Fibroblast of villous mesenchyme (primary cell): ENCODE data around the gene SPECC1. TPM values are rescaled to one million over a fixed set of nuclear protein-coding genes. Genes with fewer than 3 reads are reported as not detected.
"Not testable (repeated sequence)": the region's sequence is repeated elsewhere in the genome, so short reads cannot be mapped to it uniquely, and the experiment has no call there.

Source experiments
- DNase-seq: peaks from one replicate; pipeline ENCODE4 v3.0.0-alpha.2; 2010; ENCODE audit warnings: low read depth
- H3K4me3 ChIP-seq: 2 replicates; pipeline ENCODE4 v1.5.1; 2011; ENCODE audit warnings: low read depth, mild to moderate bottlenecking, low read length
- CTCF ChIP-seq: IDR thresholded peaks from 2 replicates; pipeline ENCODE4 v1.5.1; 2012; ENCODE audit warnings: low read depth, mild to moderate bottlenecking, low read length; ENCODE audit not compliant: insufficient read depth
- total RNA-seq: library from RNA; depleted of rRNA; stranded (reverse); fragments of >200 nt; gene quantifications from 2 replicates; pipeline ENCODE4 v1.2.3, GENCODE V29; 2012

The SPECC1 gene
- 110 and 148 TPM in 2 replicates for total RNA-seq

- peak; percentile 41 for DNase-seq
- peak within 1 kb of the TSS; percentile 64 for H3K4me3 ChIP-seq
- no peak for TF ChIP-seq CTCF
Measured at GRCh38 chr17:20009302-20010098, at the start of gene SPECC1. Gene SPECC1, plus strand, starts transcription at chr17:20009359. Its CDS starts 87,293 bp downstream, at chr17:20096652.

GRCh38 chr17:19962954-19963353 lies 46.2 kb upstream of the SPECC1 start:
- not testable (repeated sequence) for H3K4me3 ChIP-seq, DNase-seq

GRCh38 chr17:19973156-19973555 lies 36.0 kb upstream of the SPECC1 start:
- no peak overlapping the region for H3K4me3 ChIP-seq
- TF ChIP-seq CTCF = no peak
- peak; percentile 64 for DNase-seq

- H3K4me3 ChIP-seq = peak overlapping the region; percentile 83
- no peak for DNase-seq
- TF ChIP-seq CTCF = no peak
Measured at GRCh38 chr17:19975601-19976000, 33.6 kb upstream of the SPECC1 start.

- DNase-seq = peak; percentile 84
- TF ChIP-seq CTCF = no peak
- peak within 1 kb of the TSS; percentile 83 for H3K4me3 ChIP-seq
Measured at GRCh38 chr17:19977293-19978208, 31.6 kb upstream of the SPECC1 start, which contains the start of gene AKAP10. Gene AKAP10, minus strand, starts transcription at chr17:19977828. Its CDS starts 149 bp downstream, at chr17:19977679.

GRCh38 chr17:19978209-19978802 lies 30.9 kb upstream of the SPECC1 start:
- H3K4me3 ChIP-seq = peak overlapping the region; percentile 83
- DNase-seq = no peak
- no peak for TF ChIP-seq CTCF
